GM19023 (cell line): Measurements from ENCODE around the gene TTC9B.

Source experiments
- ATAC-seq: cut with Tn5 transposase; IDR thresholded peaks from one replicate; pipeline ENCODE4 v1.9.1; 2021; ENCODE audit warnings: mild to moderate bottlenecking, moderate library complexity; ENCODE audit not compliant: unreplicated experiment

TTC9B gene

DNA sequence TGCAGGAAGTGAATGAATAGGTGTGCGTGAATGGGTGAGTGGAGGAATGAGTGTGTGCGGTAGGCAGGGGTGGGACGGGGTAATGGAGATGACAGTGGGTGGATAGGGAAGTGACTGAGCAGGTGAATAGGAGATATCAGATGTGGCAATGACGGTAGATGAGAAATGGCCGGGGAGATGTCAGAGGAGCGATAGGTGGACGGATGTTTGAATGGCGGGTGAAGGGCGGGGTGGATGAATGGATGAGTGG lies 1.5 kb downstream of the TTC9B start:
- ATAC-seq: no peak

DNA sequence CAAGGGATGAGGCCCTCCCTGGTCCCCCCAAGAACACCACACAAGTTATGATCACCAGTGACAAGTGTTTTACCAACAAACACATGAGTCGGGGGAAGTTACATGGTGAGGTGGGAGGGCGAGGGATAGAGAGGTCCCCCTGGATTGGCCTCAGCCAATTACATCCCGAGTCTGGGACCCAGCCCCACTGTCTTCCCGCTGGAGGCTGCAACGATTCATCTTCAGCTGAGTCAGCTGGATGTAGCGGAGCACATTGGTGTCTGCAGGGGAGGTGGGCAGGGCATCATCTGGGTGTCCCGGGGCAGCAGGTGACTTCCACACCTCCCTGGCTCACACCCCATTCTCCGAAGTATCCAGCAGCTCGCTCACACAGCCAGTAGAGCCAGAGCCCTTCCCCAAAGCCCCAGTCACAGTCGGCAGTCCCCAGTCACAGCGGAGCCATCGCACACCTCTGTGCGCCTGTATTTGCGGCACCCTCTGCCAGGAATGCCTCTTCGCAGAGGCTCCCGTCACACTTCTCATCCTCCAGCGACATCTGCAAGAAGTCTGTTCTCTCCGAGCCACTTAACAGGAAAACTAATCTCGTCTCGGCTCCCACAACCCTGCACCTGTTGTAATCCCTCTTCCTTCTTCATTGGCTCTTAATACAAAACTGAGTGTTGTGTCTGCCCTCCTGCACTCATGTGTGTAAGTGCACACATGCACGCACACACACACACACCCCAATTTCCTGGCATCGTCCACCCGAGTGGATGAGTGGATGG lies 2.0 kb downstream of the TTC9B start:
- ATAC-seq: no peak

DNA sequence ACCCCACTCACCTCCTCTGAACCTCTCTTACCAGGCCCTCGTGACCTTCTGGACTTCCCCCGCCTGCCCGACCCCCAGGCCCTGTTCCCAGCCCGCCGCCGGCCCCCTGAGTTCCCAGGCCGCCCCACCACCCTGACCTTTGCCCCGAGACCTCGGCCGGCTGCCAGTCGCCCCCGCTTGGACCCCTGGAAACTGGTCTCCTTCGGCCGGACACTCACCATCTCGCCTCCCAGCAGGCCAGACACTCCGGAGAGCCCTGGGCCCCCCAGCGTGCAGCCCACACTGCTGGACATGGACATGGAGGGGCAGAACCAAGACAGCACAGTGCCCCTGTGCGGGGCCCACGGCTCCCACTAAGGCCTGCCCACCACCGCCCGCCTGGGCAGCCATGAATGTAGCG lies 3.2 kb downstream of the TTC9B start:
- ATAC-seq: no peak

DNA sequence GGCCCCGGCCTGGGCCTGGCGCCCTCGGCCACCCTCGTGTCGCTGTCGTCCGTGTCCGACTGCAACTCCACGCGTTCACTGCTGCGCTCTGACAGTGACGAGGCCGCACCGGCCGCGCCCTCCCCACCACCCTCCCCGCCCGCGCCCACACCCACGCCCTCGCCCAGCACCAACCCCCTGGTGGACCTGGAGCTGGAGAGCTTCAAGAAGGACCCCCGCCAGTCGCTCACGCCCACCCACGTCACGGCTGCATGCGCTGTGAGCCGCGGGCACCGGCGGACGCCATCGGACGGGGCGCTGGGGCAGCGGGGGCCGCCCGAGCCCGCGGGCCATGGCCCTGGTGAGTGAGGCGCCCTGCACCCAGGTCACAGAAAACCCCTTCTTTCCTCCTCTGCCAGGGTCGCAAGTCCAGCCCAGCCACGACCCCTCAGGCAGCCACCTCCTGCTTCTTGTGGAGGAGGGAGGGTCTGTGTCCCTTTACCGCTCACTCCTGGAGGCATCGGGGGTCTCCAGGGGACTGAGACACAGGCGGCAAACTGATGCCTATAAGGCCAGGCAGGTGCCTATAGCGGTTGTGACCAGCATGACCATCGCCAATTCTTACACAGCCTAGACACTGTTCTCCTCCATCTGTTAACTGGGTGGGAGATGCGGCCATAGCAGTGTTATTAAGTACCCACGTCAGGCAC lies 4.2 kb downstream of the TTC9B start:
- ATAC-seq: no peak

DNA sequence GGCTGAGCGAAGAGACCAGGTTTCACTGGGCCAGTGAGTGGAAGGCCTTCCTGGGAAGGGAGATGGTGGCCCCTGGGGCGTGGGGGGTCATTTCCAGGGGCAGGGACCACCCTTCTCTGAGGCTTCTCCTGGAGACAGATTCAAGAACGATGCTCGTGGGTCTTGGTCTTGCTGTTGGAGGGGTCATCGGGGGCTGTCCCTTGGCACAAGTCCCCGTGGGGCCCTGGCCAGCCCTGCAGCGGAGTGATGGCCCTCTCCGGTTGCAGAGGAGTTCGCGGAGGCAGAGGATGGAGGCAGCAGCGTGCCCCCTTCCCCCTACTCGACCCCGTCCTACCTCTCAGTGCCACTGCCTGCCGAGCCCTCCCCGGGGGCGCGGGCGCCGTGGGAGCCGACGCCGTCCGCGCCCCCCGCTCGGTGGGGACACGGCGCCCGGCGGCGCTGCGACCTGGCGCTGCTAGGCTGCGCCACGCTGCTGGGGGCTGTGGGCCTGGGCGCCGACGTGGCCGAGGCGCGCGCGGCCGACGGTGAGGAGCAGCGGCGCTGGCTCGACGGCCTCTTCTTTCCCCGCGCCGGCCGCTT lies 4.8 kb downstream of the TTC9B start:
- ATAC-seq: no peak

DNA sequence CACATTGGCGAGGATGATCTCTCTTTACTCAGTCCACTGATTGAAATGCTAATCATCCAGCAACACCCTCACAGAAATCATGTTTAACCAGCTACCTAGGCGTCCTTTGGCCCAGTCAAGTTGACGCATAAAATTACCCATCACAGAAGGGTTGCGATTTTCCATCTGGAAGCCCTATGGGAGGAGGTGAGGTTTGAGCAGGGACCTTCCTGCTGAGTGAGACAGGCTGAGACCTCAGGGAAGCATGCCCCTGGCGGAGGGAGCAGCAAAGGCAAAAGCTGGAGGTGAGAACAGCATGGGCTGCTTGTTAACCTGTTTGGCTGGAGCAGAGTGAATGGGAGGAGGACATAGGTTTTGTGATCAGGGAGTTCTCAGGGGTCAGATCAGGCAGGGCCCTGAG lies 7.3 kb downstream of the TTC9B start:
- no peak for ATAC-seq

DNA sequence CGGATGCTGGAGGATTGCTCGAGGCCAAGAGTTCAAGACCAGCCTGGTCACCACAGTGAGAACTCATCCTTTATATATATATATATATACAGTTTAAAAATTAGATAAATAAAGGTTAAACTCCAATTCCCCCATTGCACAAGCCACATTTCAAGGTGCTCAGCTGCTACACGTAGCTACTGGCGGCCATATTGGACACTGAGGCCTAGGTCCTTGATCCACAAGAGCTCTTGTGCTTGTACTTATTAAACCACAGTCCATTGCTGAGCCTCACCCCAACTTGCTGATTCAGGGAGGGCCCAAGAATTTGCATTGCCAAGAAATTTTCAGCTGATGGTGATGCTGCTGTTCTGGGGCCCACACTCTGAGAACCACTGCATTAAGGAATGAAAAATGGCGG lies 9.6 kb downstream of the TTC9B start:
- no peak for ATAC-seq

DNA sequence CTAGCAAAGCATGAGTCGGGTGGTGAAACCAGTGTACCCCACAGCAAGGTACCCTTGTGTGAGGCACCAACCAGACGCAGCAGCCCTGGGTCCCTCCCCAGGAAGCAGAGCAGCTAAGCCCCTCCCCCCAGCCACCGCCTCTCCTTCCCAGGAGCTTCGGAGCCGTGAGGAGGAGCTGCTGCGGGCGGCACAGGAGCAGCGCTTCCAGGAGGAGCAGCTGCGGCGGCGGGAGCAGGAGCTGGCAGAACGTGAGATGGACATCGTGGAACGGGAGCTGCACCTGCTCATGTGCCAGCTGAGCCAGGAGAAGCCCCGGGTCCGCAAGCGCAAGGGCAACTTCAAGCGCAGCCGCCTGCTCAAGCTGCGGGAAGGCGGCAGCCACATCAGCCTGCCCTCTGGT lies 12.4 kb downstream of the TTC9B start:
- no peak for ATAC-seq

DNA sequence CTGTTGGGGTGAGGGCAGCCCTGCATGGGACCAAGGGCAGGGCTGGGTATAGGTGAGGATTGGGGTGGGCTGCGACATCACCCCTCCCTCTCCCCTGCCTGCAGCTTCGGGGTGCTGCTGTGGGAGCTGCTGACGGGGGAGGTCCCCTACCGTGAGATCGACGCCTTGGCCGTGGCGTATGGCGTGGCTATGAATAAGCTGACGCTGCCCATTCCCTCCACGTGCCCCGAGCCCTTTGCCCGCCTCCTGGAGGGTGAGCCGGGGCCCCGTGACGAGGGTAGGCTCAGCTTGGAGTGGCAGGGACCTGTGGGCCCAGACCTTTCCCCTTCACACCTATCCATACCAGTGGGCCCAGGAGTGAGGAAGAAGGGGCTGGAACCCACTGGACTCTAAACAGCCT lies 13.8 kb downstream of the TTC9B start:
- no peak for ATAC-seq

DNA sequence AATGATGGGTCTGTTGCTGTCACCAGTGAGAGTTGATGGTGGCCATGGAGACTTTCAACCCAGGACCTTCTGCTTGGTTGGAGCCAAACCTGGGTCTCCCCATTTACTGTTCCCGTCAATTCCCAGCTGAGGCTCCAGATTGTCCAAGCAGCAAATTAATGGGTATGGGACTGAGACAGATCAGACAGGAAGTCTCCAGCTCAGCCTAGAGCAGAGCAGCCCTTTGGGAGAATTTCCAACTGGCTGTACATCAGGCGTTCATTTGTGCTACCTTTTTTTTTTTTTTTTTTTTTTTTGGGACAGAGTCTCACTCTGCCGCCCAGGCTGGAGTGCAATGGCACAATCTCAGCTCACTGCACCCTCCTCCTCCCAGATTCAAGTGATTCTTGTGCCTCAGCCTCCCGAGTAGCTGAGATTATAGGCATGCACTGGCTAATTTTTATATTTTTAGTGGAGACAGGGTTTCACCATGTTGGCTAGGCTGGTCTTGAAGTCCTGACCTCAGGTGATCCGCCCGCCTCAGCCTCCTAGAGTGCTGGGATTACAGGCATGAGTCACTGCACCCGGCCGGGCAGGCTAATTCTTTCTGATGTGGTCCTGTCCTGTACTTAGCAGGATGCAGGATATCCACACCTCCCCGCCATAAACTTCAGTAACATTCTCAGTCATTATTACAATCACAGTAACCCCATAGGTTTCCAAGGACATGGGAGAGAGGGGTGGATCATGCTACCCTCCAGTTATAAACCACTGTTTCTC lies 17.7 kb downstream of the TTC9B start:
- no peak for ATAC-seq

DNA sequence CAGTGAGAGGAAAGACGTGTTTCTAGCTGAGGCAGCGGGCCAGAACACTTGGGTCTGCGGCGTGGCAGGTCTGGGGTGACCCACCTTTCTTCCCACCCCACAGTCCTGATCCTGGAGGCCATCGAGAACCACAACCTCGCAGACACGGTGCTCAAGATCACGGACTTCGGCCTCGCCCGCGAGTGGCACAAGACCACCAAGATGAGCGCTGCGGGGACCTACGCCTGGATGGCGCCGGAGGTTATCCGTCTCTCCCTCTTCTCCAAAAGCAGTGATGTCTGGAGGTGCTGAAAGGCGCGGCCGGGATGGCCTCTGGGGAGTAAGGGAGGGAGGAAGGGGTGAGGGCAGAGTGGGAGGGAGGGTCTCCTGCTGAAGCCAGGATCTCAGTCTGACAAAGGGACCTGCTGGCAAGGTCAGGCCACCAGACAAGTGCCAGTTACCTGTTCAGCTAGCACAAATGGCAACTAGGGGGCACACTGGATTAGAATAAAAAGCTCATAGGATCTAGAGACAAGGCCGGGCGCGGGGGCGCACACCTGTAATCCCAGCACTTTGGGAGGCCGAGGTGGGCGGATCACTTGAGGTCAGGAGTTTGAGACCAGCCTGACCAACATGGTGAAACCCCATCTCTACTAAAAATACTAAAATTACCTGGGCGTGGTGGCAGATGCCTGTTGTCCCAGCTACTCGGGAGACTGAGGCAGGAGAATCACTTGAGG lies 19.8 kb downstream of the TTC9B start:
- no peak for ATAC-seq

DNA sequence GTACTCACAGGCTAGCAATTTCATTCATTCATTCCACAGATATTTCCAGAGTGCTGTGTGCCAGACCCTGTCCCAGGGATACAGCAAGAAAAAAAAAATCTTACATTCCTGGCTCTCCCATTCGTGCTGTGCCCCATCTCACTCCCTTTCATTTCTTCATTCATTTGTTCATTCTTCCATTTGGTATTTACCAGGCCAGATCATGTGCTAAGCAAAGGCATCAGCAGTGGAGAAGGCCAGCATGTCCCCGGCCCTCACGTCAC lies 24.7 kb downstream of the TTC9B start:
- ATAC-seq: no peak

DNA sequence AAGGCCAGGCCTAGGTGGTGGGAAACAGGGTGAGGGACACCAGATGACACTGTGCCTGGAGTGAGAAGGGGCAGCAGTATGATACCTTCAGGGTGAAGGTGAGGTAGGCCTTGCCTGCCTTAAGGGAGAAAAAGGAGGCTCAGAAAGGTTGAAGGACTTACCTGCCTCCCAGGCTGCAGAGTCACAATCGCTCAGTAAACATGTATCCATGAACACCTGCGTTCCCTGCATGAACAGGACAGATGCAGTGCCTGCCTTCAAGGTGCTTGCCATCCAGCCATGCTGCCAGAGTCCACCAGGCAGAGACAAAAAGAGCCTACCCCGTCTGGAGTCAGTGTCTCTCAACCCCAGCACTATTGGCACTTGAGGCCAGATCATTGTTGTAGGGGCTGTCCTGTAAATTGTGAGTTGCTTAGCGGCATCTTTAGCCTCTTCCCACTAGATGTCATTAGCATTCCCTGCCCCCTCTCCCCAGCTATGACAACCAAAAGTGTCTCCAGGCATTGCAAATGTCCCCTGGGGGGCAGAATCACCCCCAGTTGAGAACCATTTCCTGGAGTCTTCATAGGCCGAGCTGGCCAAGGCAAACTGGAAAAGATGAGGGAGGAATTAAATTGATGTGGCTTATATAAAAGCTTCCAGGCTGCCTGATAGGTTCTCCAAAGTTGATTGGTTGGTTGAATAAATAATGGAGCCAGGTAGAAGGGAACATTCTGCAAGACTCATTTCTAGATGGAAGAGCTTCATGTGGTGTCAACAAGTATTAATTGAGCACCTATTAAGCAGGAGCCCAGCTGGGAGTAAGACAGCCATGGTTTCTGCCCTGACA lies 25.2 kb downstream of the TTC9B start:
- ATAC-seq: no peak

DNA sequence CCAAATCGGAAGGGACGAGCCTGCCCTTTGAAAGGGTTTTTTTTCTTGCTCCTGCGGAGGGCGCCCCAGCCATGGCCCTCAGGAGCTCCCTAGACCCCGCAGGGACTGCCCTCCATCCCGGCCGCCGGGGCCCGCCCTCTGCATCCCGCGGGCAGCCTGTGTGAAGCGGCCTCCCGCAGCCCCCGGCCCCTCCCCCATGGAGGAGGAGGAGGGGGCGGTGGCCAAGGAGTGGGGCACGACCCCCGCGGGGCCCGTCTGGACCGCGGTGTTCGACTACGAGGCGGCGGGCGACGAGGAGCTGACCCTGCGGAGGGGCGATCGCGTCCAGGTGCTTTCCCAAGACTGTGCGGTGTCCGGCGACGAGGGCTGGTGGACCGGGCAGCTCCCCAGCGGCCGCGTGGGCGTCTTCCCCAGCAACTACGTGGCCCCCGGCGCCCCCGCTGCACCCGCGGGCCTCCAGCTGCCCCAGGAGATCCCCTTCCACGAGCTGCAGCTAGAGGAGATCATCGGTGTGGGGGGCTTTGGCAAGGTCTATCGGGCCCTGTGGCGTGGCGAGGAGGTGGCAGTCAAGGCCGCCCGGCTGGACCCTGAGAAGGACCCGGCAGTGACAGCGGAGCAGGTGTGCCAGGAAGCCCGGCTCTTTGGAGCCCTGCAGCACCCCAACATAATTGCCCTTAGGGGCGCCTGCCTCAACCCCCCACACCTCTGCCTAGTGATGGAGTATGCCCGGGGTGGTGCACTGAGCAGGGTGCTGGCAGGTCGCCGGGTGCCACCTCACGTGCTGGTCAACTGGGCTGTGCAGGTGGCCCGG lies 26.1 kb downstream of the TTC9B start:
- ATAC-seq: no peak

DNA sequence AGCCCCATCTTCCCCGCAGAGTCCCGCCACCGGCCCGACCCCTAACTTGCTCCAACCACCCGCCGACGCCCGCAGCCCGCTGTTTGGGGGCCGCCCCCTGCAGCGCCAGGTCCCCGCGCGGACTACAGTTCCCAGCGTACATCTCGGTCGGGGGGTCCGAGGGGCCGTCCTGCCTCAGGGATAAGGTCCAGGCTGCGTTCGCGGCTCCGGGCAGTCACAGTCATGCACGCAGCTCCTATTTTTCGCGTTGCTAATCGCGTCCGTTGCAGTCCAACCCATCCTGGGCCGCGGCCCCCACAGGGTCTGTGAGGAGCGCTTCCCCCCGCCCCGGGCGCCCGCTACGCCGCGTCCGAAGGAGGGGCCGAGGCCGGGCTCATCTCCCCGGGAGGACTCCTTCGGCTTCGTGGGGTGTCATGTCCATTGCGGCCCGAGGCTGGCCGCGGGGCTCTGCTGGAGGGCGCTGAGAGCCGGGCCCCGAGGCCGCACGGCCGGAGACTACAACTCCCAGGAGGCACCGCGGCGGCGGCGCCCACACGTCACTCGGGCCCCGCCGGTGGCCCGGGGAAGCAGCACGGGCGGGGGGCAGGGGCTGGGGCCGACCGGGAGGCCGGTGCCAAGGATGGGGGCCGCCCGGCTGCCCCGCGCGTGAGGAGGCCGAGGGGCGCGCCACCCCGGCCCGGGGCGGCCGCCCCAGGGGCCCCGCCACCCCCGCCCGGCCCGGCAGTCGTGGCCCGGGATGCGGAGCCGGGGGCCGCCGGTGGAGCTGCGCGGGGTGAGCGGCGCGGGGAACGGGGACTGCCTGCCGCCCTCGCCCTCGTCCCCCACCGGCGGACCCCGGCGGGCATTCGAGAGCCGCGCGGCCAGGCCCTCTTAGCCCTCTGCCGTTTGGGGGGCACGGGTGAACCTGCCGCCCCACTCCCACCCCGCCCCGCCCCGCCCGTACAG lies 27.0 kb downstream of the TTC9B start, which contains the start of gene MAP3K10:
TSS of gene MAP3K10 (plus strand) at position 536 of the 945 bp plus-strand sequence. CDS start 606 bp downstream, outside the sequence.
- ATAC-seq: peak; percentile 80

DNA sequence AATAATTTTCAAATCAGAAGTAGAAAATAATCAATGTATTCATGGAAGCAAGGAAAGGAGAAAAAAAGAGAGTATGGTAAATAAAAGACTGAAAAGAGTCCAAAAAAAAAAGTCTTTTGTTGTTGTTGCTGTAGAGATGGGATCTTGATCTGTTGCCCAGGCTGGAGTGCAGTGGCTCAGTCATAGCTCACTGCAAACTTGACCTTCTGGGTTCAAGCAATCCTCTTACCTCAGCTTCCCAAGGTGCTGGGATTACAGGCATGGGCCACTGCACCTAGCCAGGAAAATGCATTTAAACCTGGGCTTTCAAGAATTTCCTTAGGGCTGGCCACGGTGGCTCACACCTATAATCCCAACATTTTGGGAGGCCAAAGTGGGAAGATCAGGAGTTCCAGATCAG lies 33.9 kb downstream of the TTC9B start:
- ATAC-seq: no peak

DNA sequence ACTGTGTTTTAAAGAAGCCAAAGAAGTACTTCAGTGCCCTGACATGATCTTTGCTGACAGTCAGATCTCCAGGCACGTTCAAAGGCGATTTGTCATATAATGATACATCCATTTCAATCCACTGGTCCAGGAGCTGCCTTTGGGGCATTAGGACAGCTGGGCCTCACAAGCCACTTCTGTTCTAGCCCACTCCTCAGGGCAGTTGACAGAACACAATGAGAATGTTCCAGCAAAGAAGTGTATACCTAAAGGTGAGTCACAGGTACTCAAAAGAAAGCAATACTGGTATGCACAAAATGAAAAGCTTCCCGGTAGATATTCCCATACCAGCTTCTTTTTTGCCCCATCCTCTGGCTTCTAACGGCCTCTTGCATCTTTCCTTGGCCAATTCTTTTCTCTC lies 39.4 kb downstream of the TTC9B start:
- no peak for ATAC-seq

DNA sequence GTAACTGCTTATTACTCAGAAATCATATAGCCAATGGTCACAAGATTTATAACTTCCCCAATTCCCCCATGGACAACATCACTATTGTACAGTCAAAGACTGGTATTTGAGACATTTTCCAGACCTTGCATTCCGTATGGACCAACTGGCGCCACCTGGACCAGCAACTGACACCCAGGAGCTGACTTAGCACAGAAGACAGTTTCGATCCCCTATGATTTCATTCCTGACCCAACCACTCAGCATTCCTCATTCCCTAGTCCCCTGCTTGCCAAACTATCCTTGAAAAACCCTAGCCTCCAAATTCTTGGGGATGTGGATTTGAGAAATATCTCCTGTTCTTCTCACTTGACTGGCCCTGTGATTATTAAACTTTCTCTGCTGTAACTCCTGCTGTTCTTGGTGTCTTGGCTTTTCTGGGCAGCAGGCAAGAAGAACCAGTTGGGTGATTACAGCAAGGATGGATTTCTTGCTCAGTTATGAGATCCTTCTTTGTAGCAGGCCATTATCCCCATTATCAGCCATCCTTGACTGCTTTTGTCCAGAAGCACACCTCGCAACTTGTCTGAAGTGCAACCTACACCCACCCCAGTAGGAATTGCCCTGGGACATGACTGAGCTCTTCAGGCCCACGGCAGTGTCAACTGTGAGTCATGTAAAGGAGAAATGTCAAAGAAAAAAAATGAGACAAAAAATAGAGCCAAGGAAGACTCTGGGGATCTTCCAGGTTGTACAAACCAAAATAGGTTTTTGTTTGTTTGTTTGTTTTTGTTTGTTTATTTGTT lies 40.7 kb downstream of the TTC9B start:
- ATAC-seq: no peak
